Neuronal stem cell (in vitro differentiated cells): ENCODE results near the gene RBM34.

Source experiments
- DNase-seq: peaks from one replicate; pipeline ENCODE4 v3.0.0-alpha.2; 2013; ENCODE audit warnings: low spot score
- H2AFZ ChIP-seq: one replicate; pipeline ENCODE4 v1.6.1; 2013; ENCODE audit warnings: mild to moderate bottlenecking, low read length, inconsistent platforms
- H2AK5ac ChIP-seq: 2 replicates; pipeline ENCODE4 v1.6.1; 2013; ENCODE audit warnings: low read depth, mild to moderate bottlenecking, inconsistent platforms, low read length, moderate library complexity, mixed read lengths
- H2BK120ac ChIP-seq: 2 replicates; pipeline ENCODE4 v1.6.1; 2013; ENCODE audit warnings: low read depth, mild to moderate bottlenecking, inconsistent platforms, low read length, moderate library complexity, mixed read lengths
- H2BK12ac ChIP-seq: one replicate; pipeline ENCODE4 v1.6.1; 2013; ENCODE audit warnings: low read length, inconsistent platforms
- H2BK15ac ChIP-seq: 2 replicates; pipeline ENCODE4 v1.6.1; 2013; ENCODE audit warnings: mild to moderate bottlenecking, low read length, inconsistent platforms, mixed read lengths
- H2BK5ac ChIP-seq: one replicate; pipeline ENCODE4 v1.6.1; 2013; ENCODE audit warnings: inconsistent platforms, mild to moderate bottlenecking, low read length, moderate library complexity
- H3K14ac ChIP-seq: one replicate; pipeline ENCODE4 v1.6.1; 2013; ENCODE audit warnings: low read length, inconsistent platforms
- H3K18ac ChIP-seq: 2 replicates; pipeline ENCODE4 v1.6.1; 2013; ENCODE audit warnings: low read length, inconsistent platforms
- H3K23ac ChIP-seq: 2 replicates; pipeline ENCODE4 v1.6.1; 2013; ENCODE audit warnings: low read depth, mild to moderate bottlenecking, mixed read lengths, low read length, inconsistent platforms; ENCODE audit not compliant: poor library complexity
- H3K27ac ChIP-seq: replicated peaks from 3 replicates; pipeline ENCODE4 v1.5.1; 2013; ENCODE audit warnings: low read length, inconsistent platforms
- H3K27me3 ChIP-seq, 3 experiments: 2 replicates each; pipeline ENCODE4 v1.6.1; 2013; ENCODE audit warnings: low read length in 3 of 3, mild to moderate bottlenecking in 2 of 3, inconsistent platforms in 1 of 3, low read depth in 1 of 3, mixed read lengths in 1 of 3, moderate library complexity in 1 of 3; ENCODE audit not compliant: control insufficient read depth in 3 of 3, insufficient read depth in 3 of 3
- H3K36me3 ChIP-seq, 2 donors: replicated peaks in 1 of 2; 2 replicates each; pipeline ENCODE4 v1.6.1; 2013; ENCODE audit warnings: low read length in 2 of 2; ENCODE audit not compliant: control insufficient read depth in 2 of 2, insufficient read depth in 2 of 2
- H3K4ac ChIP-seq: 2 replicates; pipeline ENCODE4 v1.6.1; 2013; ENCODE audit warnings: inconsistent platforms, mild to moderate bottlenecking, low read length, moderate library complexity
- H3K4me1 ChIP-seq, 2 donors: 1 replicate in 1 of 2; 2 replicates in 1 of 2; pipeline ENCODE4 v1.6.1; 2013; ENCODE audit warnings: low read length in 2 of 2, low read depth in 1 of 2; ENCODE audit not compliant: control insufficient read depth in 2 of 2, insufficient read depth in 1 of 2
- H3K4me2 ChIP-seq: one replicate; pipeline ENCODE4 v1.6.1; 2013; ENCODE audit warnings: mild to moderate bottlenecking, low read length, inconsistent platforms; ENCODE audit not compliant: insufficient read depth, poor library complexity, severe bottlenecking
- H3K4me3 ChIP-seq, 2 donors: 2 replicates each; pipeline ENCODE4 v1.5.1; 2013; ENCODE audit warnings: low read length in 2 of 2, mild to moderate bottlenecking in 2 of 2, inconsistent platforms in 1 of 2, moderate library complexity in 1 of 2
- H3K79me1 ChIP-seq: one replicate; pipeline ENCODE4 v1.6.1; 2013; ENCODE audit warnings: low read depth, mild to moderate bottlenecking, inconsistent platforms, low read length, moderate library complexity
- H3K9ac ChIP-seq: one replicate; pipeline ENCODE4 v1.6.1; 2013; ENCODE audit warnings: mild to moderate bottlenecking, low read depth, low read length, inconsistent platforms; ENCODE audit not compliant: poor library complexity
- H3K9me3 ChIP-seq, 2 donors: replicated peaks in 1 of 2; 2 replicates each; pipeline versions ENCODE3 to v1.6.1; 2013; ENCODE audit warnings: low read length in 2 of 2, mild to moderate bottlenecking in 2 of 2, inconsistent platforms in 1 of 2, low read depth in 1 of 2, mixed read lengths in 1 of 2, moderate library complexity in 1 of 2; ENCODE audit not compliant: control insufficient read depth in 2 of 2, insufficient read depth in 1 of 2
- H4K8ac ChIP-seq: one replicate; pipeline ENCODE4 v1.6.1; 2013; ENCODE audit warnings: low read depth, mild to moderate bottlenecking, inconsistent platforms, low read length, moderate library complexity
- H4K91ac ChIP-seq: one replicate; pipeline ENCODE4 v1.6.1; 2013; ENCODE audit warnings: low read length, low read depth, mild to moderate bottlenecking, inconsistent platforms; ENCODE audit not compliant: poor library complexity
- WGBS, 2 donors: extraction: QIAGEN DNeasy Blood & Tissue Kit; methylation state at CpG; one replicate each; pipeline ENCODE4 v1.1.7; 2013; ENCODE audit warnings: missing lambda C conversion rate in 2 of 2, mixed read lengths in 1 of 2; ENCODE audit not compliant: insufficient read length in 2 of 2, insufficient replicate concordance in 1 of 2; ENCODE audit errors: extremely low coverage in 2 of 2; 5-methylcytosine and 5-hydroxymethylcytosine counted together

Gene RBM34

GRCh38 chr1:235113183-235113917 is 47.7 kb downstream of the RBM34 start:
- Histone ChIP-seq H2BK15ac (no peak overlapping the region), H3K27ac (no peak overlapping the region), H2BK12ac (no peak overlapping the region), H3K9ac (no peak overlapping the region), H3K18ac (no peak overlapping the region), H2AK5ac (no peak overlapping the region), H3K9me3 (peaks cover 0 to 2% of the 10 kb centered on the region in 2 donors), H2AFZ (no peak overlapping the region), H3K23ac (no peak overlapping the region), H4K8ac (no peak overlapping the region), H3K36me3 (peaks cover 28 to 96% of the 10 kb centered on the region in 2 donors), H3K14ac (no peak overlapping the region), H3K4me3 (no peak overlapping the region), H3K4me1 (no peaks in the 10 kb centered on the region), H3K4me2 (no peak overlapping the region), H3K27me3 (no peaks in the 10 kb centered on the region), H3K79me1 (no peaks in the 10 kb centered on the region), H2BK120ac (no peak overlapping the region), H4K91ac (no peak overlapping the region), H3K4ac (no peak overlapping the region), H2BK5ac (no peak overlapping the region)
- WGBS, 2 donors, result no CpG with 5 or more reads among the region's 7 CpGs
- no peak for DNase-seq

GRCh38 chr1:235112297-235113182 is 48.5 kb downstream of the RBM34 start:
- peaks cover 0 to 2% of the 10 kb centered on the region in 2 donors for H3K9me3 ChIP-seq
- no peak for DNase-seq
- no peaks in the 10 kb centered on the region for H3K4me1 ChIP-seq
- no peak overlapping the region for H2BK12ac ChIP-seq
- H3K4ac ChIP-seq, result no peak overlapping the region
- H3K9ac ChIP-seq, result no peak overlapping the region
- H3K4me3 ChIP-seq, result no peak overlapping the region
- no peak overlapping the region for H3K14ac ChIP-seq
- no peaks in the 10 kb centered on the region for H3K79me1 ChIP-seq
- no peaks in the 10 kb centered on the region for H3K27me3 ChIP-seq
- peaks cover 20 to 96% of the 10 kb centered on the region in 2 donors for H3K36me3 ChIP-seq
- H4K91ac ChIP-seq, result no peak overlapping the region
- H2BK5ac ChIP-seq, result no peak overlapping the region
- no peak overlapping the region for H2BK120ac ChIP-seq
- H3K4me2 ChIP-seq, result no peak overlapping the region
- no peak overlapping the region for H3K27ac ChIP-seq
- no peak overlapping the region for H2BK15ac ChIP-seq
- WGBS, 2 donors, result no CpG with 5 or more reads among the region's 6 CpGs
- no peak overlapping the region for H2AK5ac ChIP-seq
- no peak overlapping the region for H2AFZ ChIP-seq
- H4K8ac ChIP-seq, result no peak overlapping the region
- no peak overlapping the region for H3K23ac ChIP-seq
- no peak overlapping the region for H3K18ac ChIP-seq

- no peak overlapping the region for H3K9ac ChIP-seq
- DNase-seq, result no peak
- H4K8ac ChIP-seq, result no peak overlapping the region
- H3K79me1 ChIP-seq, result no peaks in the 10 kb centered on the region
- H3K14ac ChIP-seq, result no peak overlapping the region
- peaks cover 0 to 2% of the 10 kb centered on the region in 2 donors for H3K9me3 ChIP-seq
- H3K36me3 ChIP-seq, result peaks cover 18 to 92% of the 10 kb centered on the region in 2 donors
- no peak overlapping the region for H3K4me3 ChIP-seq
- no peak overlapping the region for H3K23ac ChIP-seq
- no peaks in the 10 kb centered on the region for H3K4me1 ChIP-seq
- H2BK5ac ChIP-seq, result no peak overlapping the region
- H3K27me3 ChIP-seq, result no peaks in the 10 kb centered on the region
- H2AK5ac ChIP-seq, result no peak overlapping the region
- no peak overlapping the region for H2AFZ ChIP-seq
- no peak overlapping the region for H2BK15ac ChIP-seq
- H3K4me2 ChIP-seq, result no peak overlapping the region
- no CpG with 5 or more reads among the region's 3 CpGs for WGBS, 2 donors
- no peak overlapping the region for H3K4ac ChIP-seq
- no peak overlapping the region for H4K91ac ChIP-seq
- no peak overlapping the region for H3K18ac ChIP-seq
- H2BK12ac ChIP-seq, result no peak overlapping the region
- H2BK120ac ChIP-seq, result no peak overlapping the region
- H3K27ac ChIP-seq, result no peak overlapping the region
Observed at GRCh38 chr1:235111107-235111506, 49.9 kb downstream of the RBM34 start.

- peaks cover 12 to 71% of the 10 kb centered on the region in 2 donors for H3K36me3 ChIP-seq
- H2BK120ac ChIP-seq, result no peak overlapping the region
- no peak overlapping the region for H3K4me3 ChIP-seq
- no peak overlapping the region for H3K9ac ChIP-seq
- no peak overlapping the region for H2BK12ac ChIP-seq
- no peak overlapping the region for H3K14ac ChIP-seq
- H3K4me1 ChIP-seq, result peaks cover 0 to 6% of the 10 kb centered on the region in 2 donors
- no CpG with 5 or more reads among the region's 11 CpGs for WGBS, 2 donors
- no peak overlapping the region for H2AK5ac ChIP-seq
- H3K27me3 ChIP-seq, result no peaks in the 10 kb centered on the region
- no peak overlapping the region for H4K91ac ChIP-seq
- no peak overlapping the region for H3K23ac ChIP-seq
- H3K27ac ChIP-seq, result no peak overlapping the region
- DNase-seq, result no peak
- H2AFZ ChIP-seq, result no peak overlapping the region
- H3K18ac ChIP-seq, result no peak overlapping the region
- H3K9me3 ChIP-seq, result no peaks in the 10 kb centered on the region
- H2BK5ac ChIP-seq, result no peak overlapping the region
- H2BK15ac ChIP-seq, result no peak overlapping the region
- no peak overlapping the region for H4K8ac ChIP-seq
- H3K4me2 ChIP-seq, result no peak overlapping the region
- no peaks in the 10 kb centered on the region for H3K79me1 ChIP-seq
- no peak overlapping the region for H3K4ac ChIP-seq
Observed at GRCh38 chr1:235108876-235109275, 52.2 kb downstream of the RBM34 start.
